Measurements from ENCODE around the gene NFYC. TPM values are rescaled to one million over a fixed set of nuclear protein-coding genes. Genes with fewer than 3 reads are reported as not detected.

The NFYC gene
- total RNA-seq, 1 donor from 2014 or later, result 62.2 TPM

- intact Hi-C loops (cut with micrococcal nuclease), result no loop called here
- no peak for DNase-seq
- peaks cover 61% of the 10 kb centered on the region for H3K36me3 ChIP-seq
- TF ChIP-seq, protein P1, sequence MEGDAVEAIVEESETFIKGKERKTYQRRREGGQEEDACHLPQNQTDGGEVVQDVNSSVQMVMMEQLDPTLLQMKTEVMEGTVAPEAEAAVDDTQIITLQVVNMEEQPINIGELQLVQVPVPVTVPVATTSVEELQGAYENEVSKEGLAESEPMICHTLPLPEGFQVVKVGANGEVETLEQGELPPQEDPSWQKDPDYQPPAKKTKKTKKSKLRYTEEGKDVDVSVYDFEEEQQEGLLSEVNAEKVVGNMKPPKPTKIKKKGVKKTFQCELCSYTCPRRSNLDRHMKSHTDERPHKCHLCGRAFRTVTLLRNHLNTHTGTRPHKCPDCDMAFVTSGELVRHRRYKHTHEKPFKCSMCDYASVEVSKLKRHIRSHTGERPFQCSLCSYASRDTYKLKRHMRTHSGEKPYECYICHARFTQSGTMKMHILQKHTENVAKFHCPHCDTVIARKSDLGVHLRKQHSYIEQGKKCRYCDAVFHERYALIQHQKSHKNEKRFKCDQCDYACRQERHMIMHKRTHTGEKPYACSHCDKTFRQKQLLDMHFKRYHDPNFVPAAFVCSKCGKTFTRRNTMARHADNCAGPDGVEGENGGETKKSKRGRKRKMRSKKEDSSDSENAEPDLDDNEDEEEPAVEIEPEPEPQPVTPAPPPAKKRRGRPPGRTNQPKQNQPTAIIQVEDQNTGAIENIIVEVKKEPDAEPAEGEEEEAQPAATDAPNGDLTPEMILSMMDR (IDR thresholded peaks at IDR 0.05; ENCODE audit: borderline replicate concordance), result no peak
- no peak overlapping the region for H3K27ac ChIP-seq (replicated peaks)
- no peaks in the 10 kb centered on the region for H3K27me3 ChIP-seq (ENCODE audit: low read depth)
- H3K4me1 ChIP-seq, result peaks cover 73% of the 10 kb centered on the region
- H3K4me3 ChIP-seq, result no peak overlapping the region
- H3K9me3 ChIP-seq (replicated peaks), result no peaks in the 10 kb centered on the region
Observed at GRCh38 chr1:40745176-40745575, 53.7 kb downstream of the NFYC start.

DNA sequence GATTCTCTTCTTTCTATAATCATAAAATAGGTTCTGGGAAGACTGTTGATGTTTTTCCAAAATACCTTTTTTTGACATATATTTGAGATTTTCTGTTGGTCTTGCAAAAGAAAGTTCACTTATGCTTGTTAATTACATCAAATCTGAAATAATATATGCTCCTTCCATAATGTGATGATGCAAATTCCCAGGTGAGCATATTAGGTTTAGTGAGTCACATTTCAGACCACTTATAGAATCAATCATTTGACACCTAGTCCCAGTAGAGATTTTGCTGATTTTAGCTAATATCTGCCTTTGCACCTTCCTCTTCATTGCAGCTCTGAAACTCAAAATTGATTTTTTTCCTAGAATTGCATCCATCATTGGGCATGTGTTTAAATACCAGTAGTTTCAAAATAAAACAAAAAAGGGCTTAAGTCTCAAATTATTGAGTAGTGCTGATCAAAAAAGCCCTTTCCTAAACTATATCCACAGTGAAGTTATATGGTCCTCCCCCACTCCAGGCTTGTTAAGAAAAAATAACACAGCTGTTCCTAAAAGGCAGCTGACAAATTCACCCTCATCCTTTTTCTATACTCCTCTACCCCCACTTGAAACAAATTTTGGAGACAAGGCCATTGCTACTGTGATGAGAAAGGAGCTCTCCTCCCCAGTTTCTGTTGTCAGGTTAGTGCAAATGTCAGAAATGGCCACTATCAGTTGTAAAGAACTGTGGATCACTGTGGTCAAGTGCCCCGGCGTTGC, 55.0 kb downstream of the NFYC start:
- intact Hi-C loops (cut with micrococcal nuclease), result no loop called here
- TF ChIP-seq, protein P1 (IDR thresholded peaks at IDR 0.05; ENCODE audit: borderline replicate concordance), result no peak
- no peaks in the 10 kb centered on the region for H3K9me3 ChIP-seq (replicated peaks)
- no peak overlapping the region for H3K27ac ChIP-seq (replicated peaks)
- peaks cover 66% of the 10 kb centered on the region for H3K36me3 ChIP-seq
- peaks cover 60% of the 10 kb centered on the region for H3K4me1 ChIP-seq
- no peak overlapping the region for H3K4me3 ChIP-seq
- DNase-seq, result no peak
- no peaks in the 10 kb centered on the region for H3K27me3 ChIP-seq (ENCODE audit: low read depth)

DNA sequence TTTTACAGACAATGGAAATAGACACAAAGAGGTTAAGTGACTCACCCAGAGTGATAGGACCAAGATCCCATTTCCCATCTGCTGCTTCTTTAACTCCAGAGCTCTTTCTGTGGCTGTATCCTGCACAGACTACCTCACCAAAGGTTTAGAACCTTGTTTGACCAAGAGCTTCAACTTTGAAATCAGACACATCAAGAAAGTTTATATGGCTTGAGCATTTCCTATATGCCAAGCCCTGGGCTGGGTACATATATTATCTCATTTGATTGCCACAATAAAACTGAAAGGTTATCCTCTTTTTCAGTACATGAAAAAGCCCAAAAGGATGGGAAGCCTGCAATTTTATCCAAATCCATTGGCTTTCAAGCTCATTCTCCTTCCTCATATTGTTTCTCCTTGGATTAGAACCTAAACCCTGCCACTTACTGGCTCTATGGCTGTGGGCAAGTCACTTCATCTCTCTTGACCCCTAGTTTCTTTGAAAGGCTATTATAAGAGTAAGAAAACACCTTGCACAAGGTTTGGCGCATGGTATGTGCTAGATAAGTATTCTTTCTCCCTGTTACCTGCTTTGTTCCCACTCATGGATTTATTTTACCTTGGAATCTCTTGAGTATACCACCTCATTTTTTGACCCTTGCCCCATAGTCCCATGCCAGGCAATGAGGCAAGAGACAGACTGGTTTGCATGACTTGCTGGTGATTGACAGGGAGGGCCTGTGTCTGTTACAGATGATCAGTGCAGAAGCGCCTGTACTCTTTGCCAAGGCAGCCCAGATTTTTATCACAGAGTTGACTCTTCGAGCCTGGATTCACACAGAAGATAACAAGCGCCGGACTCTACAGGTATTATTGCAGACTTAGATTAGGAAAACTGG, 57.6 kb downstream of the NFYC start:
- TF ChIP-seq, protein P1 (IDR thresholded peaks at IDR 0.05; ENCODE audit: borderline replicate concordance), result no peak
- H3K9me3 ChIP-seq (replicated peaks), result no peaks in the 10 kb centered on the region
- intact Hi-C loops (cut with micrococcal nuclease), result no loop called here
- peaks cover 42% of the 10 kb centered on the region for H3K4me1 ChIP-seq
- DNase-seq, result no peak
- H3K4me3 ChIP-seq, result no peak overlapping the region
- H3K27ac ChIP-seq (replicated peaks), result no peak overlapping the region
- peaks cover 70% of the 10 kb centered on the region for H3K36me3 ChIP-seq
- no peaks in the 10 kb centered on the region for H3K27me3 ChIP-seq (ENCODE audit: low read depth)

DNA sequence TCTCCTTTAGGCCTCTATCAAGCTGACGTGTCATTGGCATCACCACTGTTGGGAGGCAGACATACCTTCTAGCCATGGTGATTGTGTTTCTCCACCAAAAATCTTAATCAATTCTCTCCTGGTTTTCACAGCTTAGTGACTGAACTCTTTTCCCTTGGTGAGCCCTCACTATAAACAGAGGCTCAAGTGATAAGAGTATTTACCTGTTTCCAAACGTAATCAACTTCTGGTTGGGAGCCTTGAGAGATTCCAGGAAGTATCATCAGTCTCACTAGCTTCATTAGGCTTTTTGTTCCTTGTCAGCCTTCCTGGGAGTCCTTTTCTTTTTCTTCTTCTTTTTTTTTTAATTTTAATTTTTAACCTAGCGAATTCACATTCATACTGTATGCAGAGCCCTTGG, 58.3 kb downstream of the NFYC start:
- intact Hi-C loops (cut with micrococcal nuclease), result no loop called here
- TF ChIP-seq, protein P1 (IDR thresholded peaks at IDR 0.05; ENCODE audit: borderline replicate concordance), result no peak
- no peak overlapping the region for H3K27ac ChIP-seq (replicated peaks)

GRCh38 chr1:40750451-40750908, 59.0 kb downstream of the NFYC start:
- Histone ChIP-seq H3K27me3 (ENCODE audit: low read depth) (no peaks in the 10 kb centered on the region), H3K4me3 (no peak overlapping the region), H3K36me3 (peaks cover 81% of the 10 kb centered on the region), H3K4me1 (peaks cover 42% of the 10 kb centered on the region), H3K27ac (replicated peaks) (no peak overlapping the region), H3K9me3 (replicated peaks) (no peaks in the 10 kb centered on the region)
- intact Hi-C loops (cut with micrococcal nuclease), result no loop called here
- DNase-seq, result no peak
- TF ChIP-seq, protein P1 (IDR thresholded peaks at IDR 0.05; ENCODE audit: borderline replicate concordance), result no peak

More for the DNA sequence above, 58.3 kb downstream of the NFYC start:
- Histone ChIP-seq H3K4me1 (peaks cover 42% of the 10 kb centered on the region), H3K9me3 (replicated peaks) (no peaks in the 10 kb centered on the region), H3K4me3 (no peak overlapping the region), H3K27me3 (ENCODE audit: low read depth) (no peaks in the 10 kb centered on the region), H3K36me3 (peaks cover 76% of the 10 kb centered on the region)
- DNase-seq, result no peak

Measured in left ventricle myocardium inferior (tissue), 1 donor.